H9 (cell line): ENCODE data around the gene MAP3K5. TPM values are rescaled to one million over a fixed set of nuclear protein-coding genes. Genes with fewer than 3 reads are reported as not detected.
"Not testable (repeated sequence)": the region's sequence is repeated elsewhere in the genome, so short reads cannot be mapped to it uniquely, and the experiment has no call there.

Source experiments
- DNase-seq: peaks from one replicate; pipeline ENCODE4 v3.0.0-alpha.2; 2017
- H2AFZ ChIP-seq: one replicate; pipeline ENCODE4 v1.6.1; 2013; ENCODE audit warnings: mild to moderate bottlenecking, low read length, control low read depth, moderate library complexity
- H2AK5ac ChIP-seq: 2 replicates; pipeline ENCODE4 v1.6.1; 2013; ENCODE audit warnings: low read length, control low read depth, mixed read lengths; ENCODE audit not compliant: insufficient read length
- H2BK120ac ChIP-seq: one replicate; pipeline ENCODE4 v1.6.1; 2013; ENCODE audit warnings: low read depth, mild to moderate bottlenecking, low read length, control low read depth, inconsistent platforms; ENCODE audit not compliant: poor library complexity, severe bottlenecking
- H2BK12ac ChIP-seq: 2 replicates; pipeline ENCODE4 v1.6.1; 2013; ENCODE audit warnings: low read length, control low read depth, mixed read lengths, low read depth; ENCODE audit not compliant: insufficient read length
- H2BK15ac ChIP-seq: 2 replicates; pipeline ENCODE4 v1.6.1; 2013; ENCODE audit warnings: low read depth, low read length, control low read depth
- H2BK20ac ChIP-seq: one replicate; pipeline ENCODE4 v1.6.1; 2013; ENCODE audit warnings: low read depth, mild to moderate bottlenecking, low read length, control low read depth, inconsistent platforms; ENCODE audit not compliant: poor library complexity, severe bottlenecking
- H2BK5ac ChIP-seq: 2 replicates; pipeline ENCODE4 v1.6.1; 2013; ENCODE audit warnings: low read length, control low read depth, mixed read lengths; ENCODE audit not compliant: insufficient read length
- H3K14ac ChIP-seq: 2 replicates; pipeline ENCODE4 v1.6.1; 2013; ENCODE audit warnings: low read length, control low read depth; ENCODE audit not compliant: insufficient read depth
- H3K18ac ChIP-seq: 2 replicates; pipeline ENCODE4 v1.6.1; 2013; ENCODE audit warnings: low read depth, mild to moderate bottlenecking, mixed read lengths, low read length, control low read depth; ENCODE audit not compliant: insufficient read length
- H3K23ac ChIP-seq: 2 replicates; pipeline ENCODE4 v1.6.1; 2013; ENCODE audit warnings: low read length, control low read depth, mixed read lengths, low read depth; ENCODE audit not compliant: insufficient read length
- H3K23me2 ChIP-seq: 2 replicates; pipeline ENCODE4 v1.6.1; 2013; ENCODE audit warnings: low read depth, mild to moderate bottlenecking, mixed read lengths, low read length, control low read depth; ENCODE audit not compliant: insufficient read length, poor library complexity, severe bottlenecking
- H3K27ac ChIP-seq: 2 replicates; pipeline ENCODE4 v1.5.1; 2013; ENCODE audit warnings: low read length, control low read depth, mixed read lengths, low read depth; ENCODE audit not compliant: insufficient read length
- H3K27me3 ChIP-seq: 2 replicates; pipeline ENCODE4 v1.6.1; 2013; ENCODE audit warnings: low read length, control low read depth, inconsistent platforms; ENCODE audit not compliant: insufficient read depth
- H3K4ac ChIP-seq: 2 replicates; pipeline ENCODE4 v1.6.1; 2013; ENCODE audit warnings: low read depth, mild to moderate bottlenecking, control low read depth, inconsistent platforms, low read length, moderate library complexity
- H3K4me1 ChIP-seq: 2 replicates; pipeline ENCODE4 v1.6.1; 2013; ENCODE audit warnings: low read length, control low read depth, inconsistent platforms; ENCODE audit not compliant: insufficient read depth
- H3K4me2 ChIP-seq: 2 replicates; pipeline ENCODE4 v1.6.1; 2013; ENCODE audit warnings: low read length, control low read depth, mixed read lengths; ENCODE audit not compliant: insufficient read length, insufficient read depth
- H3K56ac ChIP-seq: 2 replicates; pipeline ENCODE4 v1.6.1; 2013; ENCODE audit warnings: low read depth, mild to moderate bottlenecking, mixed read lengths, low read length, control low read depth; ENCODE audit not compliant: insufficient read length
- H3K79me1 ChIP-seq: 2 replicates; pipeline ENCODE4 v1.6.1; 2013; ENCODE audit warnings: low read depth, mild to moderate bottlenecking, moderate library complexity, low read length, control low read depth, inconsistent platforms; ENCODE audit not compliant: insufficient read depth, poor library complexity, severe bottlenecking
- H3K79me2 ChIP-seq: 2 replicates; pipeline ENCODE4 v1.6.1; 2013; ENCODE audit warnings: low read length, control low read depth, inconsistent platforms; ENCODE audit not compliant: insufficient read depth
- H3K9ac ChIP-seq: 2 replicates; pipeline ENCODE4 v1.6.1; 2013; ENCODE audit warnings: low read length, control low read depth, mixed read lengths; ENCODE audit not compliant: insufficient read length; ENCODE audit errors: extremely low read depth
- H3K9me3 ChIP-seq: one replicate; pipeline ENCODE4 v1.6.1; 2013; ENCODE audit warnings: low read depth, low read length, inconsistent platforms; ENCODE audit not compliant: control insufficient read depth
- H3T11ph ChIP-seq: one replicate; pipeline ENCODE4 v1.6.1; 2013; ENCODE audit warnings: mild to moderate bottlenecking, low read length, control low read depth, inconsistent platforms
- H4K20me1 ChIP-seq: one replicate; pipeline ENCODE4 v1.6.1; 2013; ENCODE audit not compliant: control insufficient read depth, insufficient read length, insufficient read depth
- H4K5ac ChIP-seq: 2 replicates; pipeline ENCODE4 v1.6.1; 2013; ENCODE audit warnings: low read depth, mild to moderate bottlenecking, mixed read lengths, low read length, control low read depth; ENCODE audit not compliant: insufficient read length
- H4K8ac ChIP-seq: replicated peaks from 2 replicates; pipeline ENCODE4 v1.6.1; 2013; ENCODE audit warnings: low read length, control low read depth, mixed read lengths, low read depth; ENCODE audit not compliant: insufficient read length
- H4K91ac ChIP-seq: 2 replicates; pipeline ENCODE4 v1.6.1; 2013; ENCODE audit warnings: low read depth, mild to moderate bottlenecking, moderate library complexity, mixed read lengths, low read length, control low read depth; ENCODE audit not compliant: insufficient read length
- H3K27ac Mint-ChIP-seq, 3 experiments: 2 replicates in 2 of 3; 3 replicates in 1 of 3; pipeline ENCODE4 v1.8.0; 2020 to 2021; ENCODE audit warnings: mixed read lengths in 3 of 3, mild to moderate bottlenecking in 1 of 3, moderate library complexity in 1 of 3
- H3K27me3 Mint-ChIP-seq: 2 replicates; pipeline ENCODE4 v1.8.0; 2021; ENCODE audit warnings: low read depth, mild to moderate bottlenecking, moderate library complexity, mixed read lengths
- H3K36me3 Mint-ChIP-seq, 3 experiments: 2 replicates in 2 of 3; 3 replicates in 1 of 3; pipeline ENCODE4 v1.8.0; 2020 to 2021; ENCODE audit warnings: low read depth in 3 of 3, mixed read lengths in 3 of 3; ENCODE audit not compliant: insufficient read depth in 1 of 3
- H3K4me1 Mint-ChIP-seq, 2 experiments: 2 replicates each; pipeline ENCODE4 v1.8.0; 2020; ENCODE audit warnings: mixed read lengths in 2 of 2
- H3K4me3 Mint-ChIP-seq, 2 experiments: 2 replicates in 1 of 2; 3 replicates in 1 of 2; pipeline ENCODE4 v1.8.0; 2020 to 2021; ENCODE audit warnings: mild to moderate bottlenecking in 2 of 2, mixed read lengths in 2 of 2, moderate library complexity in 1 of 2
- H3K9me3 Mint-ChIP-seq, 2 experiments: 2 replicates in 1 of 2; 3 replicates in 1 of 2; pipeline ENCODE4 v1.8.0; 2020; ENCODE audit warnings: mild to moderate bottlenecking in 2 of 2, mixed read lengths in 2 of 2, moderate library complexity in 1 of 2
- CTCF ChIP-seq: fragments of 200-600 bp; sonication (generic); conservative IDR thresholded peaks from 3 replicates; pipeline ENCODE4 v1.8.0; 2021; ENCODE audit warnings: antibody characterized with exemption, mild to moderate bottlenecking
- WGBS: extraction: QIAGEN DNeasy Blood & Tissue Kit; methylation state at CpG from one replicate; pipeline ENCODE4 v1.1.7; 2013; ENCODE audit warnings: missing lambda C conversion rate, low lambda C conversion rate, mixed read lengths; ENCODE audit not compliant: insufficient read length; ENCODE audit errors: extremely low coverage; 5-methylcytosine and 5-hydroxymethylcytosine counted together
- total RNA-seq: library from RNA; stranded (reverse); gene quantifications from 2 replicates; pipeline ENCODE4 v1.2.1, GENCODE V29; 2021

MAP3K5 gene
- total RNA-seq, 1 experiment from 2014 or later: 1.6 TPM

- no peaks in the 10 kb centered on the region for H3K23me2 ChIP-seq
- no peak overlapping the region for H3K23ac ChIP-seq
- no peak overlapping the region for H2BK12ac ChIP-seq
- H2AFZ ChIP-seq: no peak overlapping the region
- DNase-seq: no peak
- H3K4me1 Mint-ChIP-seq: peaks cover 4 to 9% of the 10 kb centered on the region in 2 experiments; a peak in 2 of 4 replicates
- no peak for TF ChIP-seq CTCF
- no peaks in the 10 kb centered on the region for H3K79me2 ChIP-seq
- H3K18ac ChIP-seq: no peak overlapping the region
- H3K9me3 Mint-ChIP-seq: no peaks in the 10 kb centered on the region
- H2BK20ac ChIP-seq: no peak overlapping the region
- no peaks in the 10 kb centered on the region for H3K9me3 ChIP-seq
- no peak overlapping the region for H3K56ac ChIP-seq
- no peaks in the 10 kb centered on the region for H3K36me3 Mint-ChIP-seq
- no peak overlapping the region for H4K91ac ChIP-seq
- no peaks in the 10 kb centered on the region for H4K20me1 ChIP-seq
- H3K14ac ChIP-seq: no peak overlapping the region
- H2BK15ac ChIP-seq: no peak overlapping the region
- H2BK5ac ChIP-seq: no peak overlapping the region
- H3K27ac ChIP-seq: no peak overlapping the region
- H3T11ph ChIP-seq: no peak overlapping the region
- no peak overlapping the region for H3K4ac ChIP-seq
- WGBS: no CpG with 5 or more reads among the region's 9 CpGs
- no peak overlapping the region for H3K4me2 ChIP-seq
- peaks cover 1% of the 10 kb centered on the region; the same call in 1 of the 2 replicates for H3K4me1 ChIP-seq
- no peaks in the 10 kb centered on the region for H3K27me3 Mint-ChIP-seq
- no peak overlapping the region; a peak in 1 of 7 replicates for H3K27ac Mint-ChIP-seq
- H3K9ac ChIP-seq: no peak overlapping the region
- H4K5ac ChIP-seq: no peak overlapping the region
- no peak overlapping the region for H2BK120ac ChIP-seq
- no peaks in the 10 kb centered on the region for H3K27me3 ChIP-seq
- H2AK5ac ChIP-seq: no peak overlapping the region
- H3K79me1 ChIP-seq: no peaks in the 10 kb centered on the region
- H3K4me3 Mint-ChIP-seq: no peak overlapping the region
- H4K8ac ChIP-seq: no peak overlapping the region
Measured at GRCh38 chr6:136761227-136761922, 30.9 kb downstream of the MAP3K5 start.

DNA sequence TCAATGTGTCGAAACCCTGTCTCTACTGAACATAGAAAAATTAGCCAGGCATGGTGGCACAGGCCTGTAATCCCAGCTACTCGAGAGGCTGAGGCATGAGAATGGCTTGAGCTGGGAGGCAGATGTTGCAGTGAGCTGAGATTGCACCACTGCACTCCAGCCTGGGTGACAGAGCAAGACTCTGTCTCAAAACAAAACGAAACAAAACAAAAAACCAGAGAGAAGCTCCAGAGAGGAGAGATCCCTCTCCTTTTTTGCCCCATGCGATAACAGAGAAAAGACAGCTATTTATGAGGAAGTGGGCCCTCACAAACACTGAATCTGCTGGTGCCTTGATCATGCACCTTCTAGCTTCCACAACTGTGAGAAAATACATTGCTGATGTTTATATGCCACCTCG lies 31.5 kb downstream of the MAP3K5 start:
- H2BK15ac ChIP-seq, H3K27ac Mint-ChIP-seq, H3K4me2 ChIP-seq, H3T11ph ChIP-seq, H3K4me3 Mint-ChIP-seq, H3K23me2 ChIP-seq, DNase-seq, H3K27me3 ChIP-seq, H3K14ac ChIP-seq, H4K5ac ChIP-seq, H2BK5ac ChIP-seq, H3K9ac ChIP-seq, H3K56ac ChIP-seq, H2AK5ac ChIP-seq, H4K20me1 ChIP-seq, H2BK12ac ChIP-seq, H3K36me3 Mint-ChIP-seq, H3K79me2 ChIP-seq, H3K18ac ChIP-seq, H3K9me3 Mint-ChIP-seq, H3K27me3 Mint-ChIP-seq, H2BK120ac ChIP-seq, H3K79me1 ChIP-seq, H2AFZ ChIP-seq, H3K4me1 ChIP-seq, H3K9me3 ChIP-seq, H3K27ac ChIP-seq, H4K8ac ChIP-seq, H4K91ac ChIP-seq, H3K23ac ChIP-seq, H2BK20ac ChIP-seq, H3K4me1 Mint-ChIP-seq, H3K4ac ChIP-seq: not testable (repeated sequence)
- no CpG with 5 or more reads among the region's 5 CpGs for WGBS
